GM19043 (cell line): ENCODE data around the gene GUCD1.
A peak's percentile ranks its signal among the peaks of the same experiment; 100 is the strongest.
"Not testable (repeated sequence)": the region's sequence is repeated elsewhere in the genome, so short reads cannot be mapped to it uniquely, and the experiment has no call there.

Source experiments
- ATAC-seq: cut with Tn5 transposase; IDR thresholded peaks from one replicate; pipeline ENCODE4 v1.9.1; 2021; ENCODE audit warnings: low read depth; ENCODE audit not compliant: unreplicated experiment

GUCD1 gene

GRCh38 chr22:24554313-24555164, at the start of gene GUCD1:
TSS of gene GUCD1 (minus strand) at chr22:24555138. CDS start at chr22:24554991, 147 bp downstream.
- ATAC-seq, result peak; percentile 17

GRCh38 chr22:24603770-24604629, 49.1 kb upstream of the GUCD1 start:
- not testable (repeated sequence) for ATAC-seq

DNA sequence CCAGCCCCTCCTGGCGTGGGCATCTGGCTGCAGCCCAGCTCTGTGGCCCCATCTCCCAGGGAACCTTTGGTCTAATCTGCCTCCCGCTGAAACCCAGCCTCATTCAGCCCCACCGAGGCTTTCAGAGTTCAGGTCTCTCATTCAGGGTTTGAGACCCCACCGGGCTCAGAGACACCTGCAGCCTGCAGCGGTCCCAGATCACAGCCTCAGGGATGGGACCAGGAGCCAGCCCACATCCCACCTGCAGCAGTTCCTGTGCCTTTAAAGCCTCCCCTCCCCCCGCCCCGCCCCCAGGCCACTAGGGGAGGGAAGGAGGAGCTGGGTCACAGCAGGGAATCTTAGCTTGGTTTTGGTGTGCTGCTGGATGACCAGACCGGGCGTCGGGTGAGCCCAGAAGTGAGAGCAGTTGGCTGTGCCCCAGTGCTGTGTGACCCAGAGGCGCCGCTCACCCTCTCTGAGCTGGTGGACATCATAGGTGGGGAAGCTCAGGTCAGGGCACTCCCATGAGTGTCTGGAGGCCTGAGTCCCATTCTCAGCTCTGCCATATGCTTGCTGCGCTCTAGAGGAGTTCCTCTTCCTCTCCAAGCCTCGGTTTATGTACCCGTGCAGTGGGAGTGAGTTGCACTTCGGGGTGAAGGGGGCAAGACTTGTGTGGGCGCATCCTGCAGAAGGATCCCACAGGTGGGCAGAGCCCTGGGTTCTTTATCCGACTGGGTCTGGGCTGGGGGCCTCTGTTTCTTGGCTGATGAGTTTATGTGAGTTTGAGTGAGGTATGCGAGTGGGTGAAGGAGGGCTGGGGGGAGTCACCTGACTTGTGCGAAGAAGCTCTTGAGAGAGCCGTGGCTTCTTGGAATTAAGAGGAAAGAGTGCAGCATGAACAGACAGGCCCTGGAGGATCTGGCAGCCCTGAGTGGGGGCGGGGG, 48.2 kb upstream of the GUCD1 start, which contains the start of gene GGT1:
Gene GGT1 (plus strand): TSS at position 347 of the 923 bp plus-strand sequence. CDS start 7,889 bp downstream, outside the sequence.
- ATAC-seq, result not testable (repeated sequence)

DNA sequence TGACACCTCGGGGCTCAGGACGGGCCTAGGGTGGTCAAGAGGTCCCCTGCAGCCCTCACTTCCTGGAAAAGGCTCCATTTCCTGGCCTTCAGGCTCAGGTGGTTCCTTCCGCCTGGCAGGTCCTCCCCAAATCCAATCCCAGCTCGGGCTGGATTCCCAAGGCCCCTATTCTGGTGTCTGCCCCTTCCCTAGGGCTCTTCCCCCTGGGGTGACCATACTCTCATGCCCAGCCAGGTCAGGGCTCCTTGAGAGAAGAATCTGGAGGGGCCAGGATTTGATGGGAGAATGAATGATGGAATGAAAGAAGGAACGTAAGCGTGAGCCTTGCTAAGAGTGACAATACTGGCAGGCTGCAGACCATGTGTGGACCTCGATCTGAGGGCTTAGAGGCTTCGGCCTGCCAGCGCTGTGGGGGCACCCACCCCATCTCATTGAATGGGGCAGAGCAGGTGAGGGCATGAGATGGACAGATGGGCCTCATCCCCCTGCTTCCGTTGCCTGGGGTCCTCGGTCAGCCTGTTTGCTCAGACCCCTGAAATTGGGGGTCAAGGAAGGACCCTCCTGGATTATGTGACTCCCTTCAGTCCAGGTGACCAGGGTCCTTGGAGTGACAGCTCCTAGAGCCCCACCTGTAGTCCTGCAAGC, 47.3 kb upstream of the GUCD1 start:
- ATAC-seq, result not testable (repeated sequence)

DNA sequence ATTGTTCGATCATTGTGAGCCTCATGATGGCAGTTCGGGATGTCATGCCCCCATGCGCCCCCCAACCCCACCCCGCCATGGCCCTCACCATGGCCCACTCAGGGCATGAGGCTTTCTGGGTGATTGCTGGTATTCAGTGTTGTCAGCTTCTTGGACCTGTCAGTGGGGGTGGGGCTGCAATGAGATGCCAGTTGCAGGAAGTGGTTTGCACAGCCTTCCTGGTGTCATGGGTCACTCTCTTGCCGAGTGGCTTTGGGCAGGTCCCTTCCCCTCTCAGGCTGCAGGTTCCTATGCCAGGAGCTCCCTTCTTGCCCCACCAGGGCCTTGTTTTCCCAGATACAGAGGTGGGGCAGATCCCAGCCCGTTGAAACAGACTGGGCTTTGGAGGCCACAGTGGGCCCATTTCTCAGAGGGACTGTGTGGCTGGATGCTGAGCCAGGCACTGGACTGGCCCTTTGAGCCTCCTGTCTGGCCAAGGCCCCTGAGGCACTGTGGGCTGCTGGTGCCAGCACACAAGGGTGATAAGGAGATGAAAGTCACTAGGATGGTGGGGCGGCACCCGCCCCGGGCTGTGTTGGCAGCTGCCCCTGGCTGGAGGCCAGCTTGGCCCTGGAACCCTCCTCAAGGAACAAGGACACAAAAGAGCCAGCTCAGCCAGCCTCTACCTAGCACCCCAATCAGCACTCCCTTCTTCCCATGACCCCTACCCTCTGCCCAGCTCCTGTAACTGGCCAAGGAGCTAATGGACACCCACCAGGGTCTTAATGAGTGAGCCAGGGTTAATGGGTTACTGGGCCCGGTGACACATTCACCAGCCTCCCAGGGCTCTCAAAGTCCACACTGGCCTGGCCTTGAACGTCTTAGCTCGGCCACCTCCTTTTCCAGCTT, 46.5 kb upstream of the GUCD1 start:
- no peak for ATAC-seq

GRCh38 chr22:24599958-24600715, 45.2 kb upstream of the GUCD1 start:
- ATAC-seq, result not testable (repeated sequence)

- ATAC-seq, result no peak
Observed at GRCh38 chr22:24599514-24599913, 44.6 kb upstream of the GUCD1 start.

- not testable (repeated sequence) for ATAC-seq
Observed at GRCh38 chr22:24597076-24597475, 42.1 kb upstream of the GUCD1 start.

DNA sequence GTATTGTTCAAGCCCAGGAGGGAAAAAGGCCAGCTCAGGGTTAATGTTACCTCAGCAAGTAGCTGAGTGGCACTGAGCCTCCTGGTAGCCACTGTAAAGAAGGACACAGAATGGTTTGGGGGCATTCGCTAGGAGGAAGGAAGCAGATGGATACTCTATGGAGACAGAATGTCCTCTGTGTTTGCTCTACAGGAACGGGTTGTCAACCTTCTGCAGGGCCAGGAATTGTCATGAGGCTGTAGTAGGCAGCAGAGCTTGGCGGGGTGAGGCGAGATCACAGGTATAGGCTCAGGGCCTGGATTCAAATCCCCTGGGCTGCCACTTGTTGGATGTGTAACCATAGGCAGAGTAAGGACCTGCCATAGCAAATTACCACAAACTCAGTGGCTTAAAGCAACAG, 40.9 kb upstream of the GUCD1 start:
- no peak for ATAC-seq

- no peak for ATAC-seq
Observed at GRCh38 chr22:24595228-24595627, 40.3 kb upstream of the GUCD1 start.

DNA sequence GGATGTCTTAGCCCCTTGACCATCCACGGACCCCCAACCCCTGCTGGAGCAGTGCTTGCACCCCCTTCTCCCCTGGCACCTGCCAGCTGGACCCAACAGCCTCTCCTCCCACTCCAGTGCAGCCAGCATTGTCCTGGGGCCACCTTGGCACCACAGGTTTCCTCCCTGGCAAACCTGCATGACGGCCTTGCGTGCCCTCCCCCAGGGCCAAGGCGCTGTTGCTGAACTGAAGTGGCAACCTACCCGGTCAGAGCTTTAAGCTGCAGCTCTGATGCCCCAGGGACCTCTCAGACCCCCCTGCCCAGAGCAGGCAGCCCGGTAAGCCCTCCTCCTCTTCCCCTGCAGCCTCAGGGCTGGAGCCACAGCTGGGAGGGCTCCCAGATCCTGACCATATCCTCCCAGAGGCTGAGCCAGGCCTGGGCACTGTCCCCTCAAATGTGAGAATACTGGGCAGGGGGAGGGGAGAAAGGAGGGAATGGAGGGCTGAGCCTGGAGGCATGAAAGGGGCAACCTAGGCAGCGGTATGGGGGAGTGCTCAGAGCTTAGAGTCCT, 39.7 kb upstream of the GUCD1 start:
- no peak for ATAC-seq

DNA sequence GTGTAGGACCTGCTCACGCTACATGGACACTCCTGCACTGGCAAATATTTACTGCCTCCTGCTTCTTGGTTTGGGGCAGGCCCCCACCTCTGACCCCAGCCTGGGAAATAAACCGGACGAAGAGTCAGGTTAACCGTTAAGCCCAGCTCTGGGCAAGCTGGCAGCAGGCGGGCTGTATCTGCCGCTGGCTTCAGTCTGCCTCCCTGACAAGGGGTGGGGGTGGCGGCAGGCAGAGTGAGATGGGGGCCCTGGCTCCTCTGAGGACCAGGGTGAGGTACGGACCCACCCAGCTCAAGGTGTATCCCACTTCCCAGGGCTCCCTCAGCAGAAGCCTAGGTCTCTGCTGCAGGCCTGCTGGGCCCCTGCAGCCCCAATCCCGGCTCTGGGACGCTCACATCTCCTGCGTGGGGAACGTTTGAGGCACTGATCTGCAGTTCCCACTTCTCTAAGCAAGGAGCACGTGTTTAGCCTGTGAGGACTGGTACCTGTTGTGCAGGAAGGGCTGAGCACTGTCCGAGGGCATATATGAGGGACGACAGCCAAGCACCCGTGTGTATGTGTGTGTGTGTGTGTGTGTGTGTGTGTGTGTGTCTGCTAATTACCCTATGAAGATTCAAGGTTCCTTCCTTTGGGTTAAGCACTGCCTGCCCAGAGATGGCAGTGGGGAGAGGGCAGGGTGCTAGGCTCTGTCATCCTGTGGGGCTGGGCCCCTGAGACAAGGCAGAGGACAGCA, 39.1 kb upstream of the GUCD1 start:
- no peak for ATAC-seq

GRCh38 chr22:24593559-24593835, 38.6 kb upstream of the GUCD1 start:
- ATAC-seq, result not testable (repeated sequence)

GRCh38 chr22:24592851-24593558, 38.1 kb upstream of the GUCD1 start, which contains the start of gene LRRC75B:
TSS of gene LRRC75B (minus strand) at chr22:24593073. CDS start at chr22:24593039, 34 bp downstream.
- no peak for ATAC-seq

GRCh38 chr22:24592058-24592850, 37.3 kb upstream of the GUCD1 start:
- no peak for ATAC-seq
